A673 (cell line): ENCODE measurements around the gene ARHGAP21.
"Not testable (repeated sequence)": the region's sequence is repeated elsewhere in the genome, so short reads cannot be mapped to it uniquely, and the experiment has no call there.

Experiments
- EZH2 ChIP-seq: fragments of 200-600 bp; sonication (generic); IDR thresholded peaks from 2 replicates; pipeline ENCODE4 v1.6.1; 2017; ENCODE audit warnings: borderline replicate concordance, low read depth, mild to moderate bottlenecking, mixed read lengths, antibody characterized with exemption, low read length; ENCODE audit not compliant: poor library complexity, severe bottlenecking
- TF ChIP-seq, protein P1 (sequence below): fragments of 300-800, 200-600 bp; sonication (generic); conservative IDR thresholded peaks from 2 replicates; pipeline ENCODE4 v1.5.1; 2017; ENCODE audit warnings: low read depth, mild to moderate bottlenecking, antibody characterized with exemption, low read length, moderate library complexity, mixed read lengths

DNA sequence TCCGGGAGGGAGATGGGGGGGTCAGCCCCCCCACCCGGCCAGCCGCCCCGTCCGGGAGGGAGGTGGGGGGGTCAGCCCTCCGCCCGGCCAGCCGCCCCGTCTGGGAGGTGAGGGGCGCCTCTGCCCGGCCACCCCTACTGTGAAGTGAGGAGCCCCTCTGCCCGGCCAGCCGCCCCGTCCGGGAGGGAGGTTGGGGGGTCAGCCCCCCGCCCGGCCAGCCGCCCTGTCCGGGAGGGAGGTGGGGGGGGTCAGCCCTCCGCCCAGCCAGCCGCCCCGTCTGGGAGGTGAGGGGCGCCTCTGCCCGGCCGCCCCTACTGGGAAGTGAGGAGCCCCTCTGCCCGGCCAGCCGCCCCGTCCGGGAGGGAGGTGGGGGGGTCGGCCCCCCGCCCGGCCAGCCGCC is 67.4 kb downstream of the ARHGAP21 start:
- TF ChIP-seq, protein P1, sequence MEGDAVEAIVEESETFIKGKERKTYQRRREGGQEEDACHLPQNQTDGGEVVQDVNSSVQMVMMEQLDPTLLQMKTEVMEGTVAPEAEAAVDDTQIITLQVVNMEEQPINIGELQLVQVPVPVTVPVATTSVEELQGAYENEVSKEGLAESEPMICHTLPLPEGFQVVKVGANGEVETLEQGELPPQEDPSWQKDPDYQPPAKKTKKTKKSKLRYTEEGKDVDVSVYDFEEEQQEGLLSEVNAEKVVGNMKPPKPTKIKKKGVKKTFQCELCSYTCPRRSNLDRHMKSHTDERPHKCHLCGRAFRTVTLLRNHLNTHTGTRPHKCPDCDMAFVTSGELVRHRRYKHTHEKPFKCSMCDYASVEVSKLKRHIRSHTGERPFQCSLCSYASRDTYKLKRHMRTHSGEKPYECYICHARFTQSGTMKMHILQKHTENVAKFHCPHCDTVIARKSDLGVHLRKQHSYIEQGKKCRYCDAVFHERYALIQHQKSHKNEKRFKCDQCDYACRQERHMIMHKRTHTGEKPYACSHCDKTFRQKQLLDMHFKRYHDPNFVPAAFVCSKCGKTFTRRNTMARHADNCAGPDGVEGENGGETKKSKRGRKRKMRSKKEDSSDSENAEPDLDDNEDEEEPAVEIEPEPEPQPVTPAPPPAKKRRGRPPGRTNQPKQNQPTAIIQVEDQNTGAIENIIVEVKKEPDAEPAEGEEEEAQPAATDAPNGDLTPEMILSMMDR, result not testable (repeated sequence)
- not testable (repeated sequence) for TF ChIP-seq EZH2
